NCI-H2171 treated with DMSO at 0.1 percent for 48 hours (cell line): ENCODE data around the gene ANKRD24.
"Not testable (repeated sequence)": the region's sequence is repeated elsewhere in the genome, so short reads cannot be mapped to it uniquely, and the experiment has no call there.

Experiments
- DNase-seq: peaks from one replicate; lab custom pipeline; 2025; lab: John Stamatoyannopoulos, UW

The ANKRD24 gene

DNA sequence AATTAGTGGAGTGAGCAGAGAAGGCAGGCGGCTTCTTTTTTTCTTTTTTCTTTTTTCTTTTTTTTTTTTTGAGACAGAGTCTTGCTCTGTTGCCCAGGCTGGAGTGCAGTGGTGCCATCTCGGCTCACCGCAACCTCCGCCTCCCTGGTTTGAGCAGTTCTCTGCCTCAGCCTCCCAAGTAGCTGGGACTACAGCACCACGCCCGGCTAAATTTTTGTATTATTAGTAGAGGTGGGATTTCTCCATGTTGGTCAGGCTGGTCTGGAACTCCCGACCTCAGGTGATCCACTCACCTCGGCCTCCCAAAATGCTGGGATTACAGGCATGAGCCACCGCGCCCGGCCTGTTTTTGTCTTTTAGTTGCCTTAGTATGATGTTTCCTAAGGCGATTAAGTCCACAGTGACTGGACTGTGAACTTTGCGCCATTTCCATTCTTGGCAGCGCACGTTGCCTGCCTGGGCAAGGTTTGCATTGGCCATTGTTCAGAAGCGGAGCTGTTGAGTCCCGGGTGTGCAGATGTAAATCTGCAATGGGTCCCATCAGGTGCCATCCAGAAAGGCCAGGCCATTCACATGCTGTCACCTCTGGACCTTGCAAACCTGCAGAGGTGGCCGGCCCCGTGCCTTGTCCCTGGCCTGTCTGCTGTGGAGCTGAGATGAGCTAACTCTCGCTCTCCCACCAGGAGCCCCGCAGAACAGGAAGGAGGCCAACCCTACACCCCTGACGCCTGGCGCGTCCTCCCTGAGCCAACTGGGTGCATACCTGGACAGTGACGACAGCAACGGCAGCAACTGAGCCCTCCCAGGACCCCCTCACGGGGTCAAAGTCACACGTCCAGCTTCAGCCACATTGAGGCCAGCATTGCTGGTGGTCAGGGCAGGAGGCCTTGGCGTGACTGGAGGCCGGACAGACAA lies 85.7 kb downstream of the ANKRD24 start:
- no peak for DNase-seq

DNA sequence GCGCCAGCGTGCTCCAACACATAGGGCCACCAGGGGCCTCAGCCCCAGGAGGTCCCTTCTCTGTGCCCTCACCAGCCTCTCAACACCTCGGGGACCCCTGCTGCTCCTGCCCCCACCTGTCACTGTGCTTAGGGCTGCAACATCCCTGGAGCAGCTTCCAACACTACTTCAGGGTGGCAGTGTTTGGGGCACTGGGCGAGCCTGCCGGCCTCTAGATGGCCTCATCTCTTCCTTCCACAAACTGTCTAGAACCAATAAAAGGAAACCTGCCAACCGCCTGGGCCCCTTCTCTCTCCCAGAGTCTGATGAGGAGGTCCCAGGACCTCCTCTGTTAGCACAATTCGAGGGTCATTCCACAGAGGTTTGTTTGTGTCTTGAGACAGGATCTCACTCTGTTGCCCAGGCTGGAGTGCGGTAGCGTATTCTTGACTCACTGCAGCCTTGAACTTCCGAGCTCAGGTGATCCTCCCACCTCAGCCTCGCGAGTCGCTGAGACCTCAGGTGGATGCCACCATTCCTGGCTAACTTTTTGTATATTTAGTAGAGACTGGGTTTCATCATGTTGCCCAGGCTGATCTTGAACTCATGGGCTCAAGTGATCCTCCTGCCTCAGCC lies 86.4 kb downstream of the ANKRD24 start:
- DNase-seq: no peak

DNA sequence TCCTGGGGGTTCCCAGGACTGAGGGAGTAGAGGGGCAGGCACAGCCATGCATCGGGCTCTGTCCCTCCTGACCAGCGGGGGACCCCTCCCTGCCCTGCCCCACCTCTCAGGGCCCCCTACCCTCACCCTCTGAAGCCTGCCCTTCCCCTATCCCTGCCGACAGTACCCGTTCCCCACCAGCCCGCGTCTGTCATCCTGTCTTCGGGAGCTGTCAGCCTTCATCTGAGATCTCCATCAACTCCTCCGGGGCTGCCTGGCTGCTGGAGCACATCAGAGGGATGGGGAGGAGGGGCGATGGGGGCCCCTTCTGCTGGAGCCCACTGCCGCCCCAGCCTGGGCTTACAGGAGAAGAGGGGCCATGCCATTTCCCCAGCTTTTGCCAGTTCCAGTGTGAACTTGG lies 90.4 kb downstream of the ANKRD24 start:
- no peak for DNase-seq

DNA sequence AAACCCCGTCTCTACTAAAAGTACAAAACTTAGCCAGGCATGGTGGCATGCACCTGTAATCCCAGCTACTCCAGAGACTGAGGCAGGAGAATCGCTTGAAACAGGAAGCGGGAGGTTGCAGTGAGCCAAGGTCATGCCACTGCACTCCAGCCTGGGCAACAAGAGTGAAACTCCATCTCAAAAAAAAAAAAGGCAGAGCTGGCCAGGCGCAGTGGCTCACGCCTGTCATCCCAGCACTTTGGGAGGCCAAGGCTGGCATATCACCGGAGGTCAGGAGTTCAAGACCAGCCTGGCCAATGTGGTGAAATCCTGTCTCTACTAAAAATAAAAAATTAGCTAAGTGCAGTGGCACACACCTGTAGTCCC lies 91.8 kb downstream of the ANKRD24 start:
- DNase-seq: not testable (repeated sequence)
